NCI-H524 treated with DMSO at 0.1 percent for 48 hours (cell line): ENCODE data around the gene CHD2.
"Not testable (repeated sequence)": the region's sequence is repeated elsewhere in the genome, so short reads cannot be mapped to it uniquely, and the experiment has no call there.

Source experiments
- DNase-seq: peaks from one replicate; lab custom pipeline; 2025; lab: John Stamatoyannopoulos, UW

CHD2 gene

DNA sequence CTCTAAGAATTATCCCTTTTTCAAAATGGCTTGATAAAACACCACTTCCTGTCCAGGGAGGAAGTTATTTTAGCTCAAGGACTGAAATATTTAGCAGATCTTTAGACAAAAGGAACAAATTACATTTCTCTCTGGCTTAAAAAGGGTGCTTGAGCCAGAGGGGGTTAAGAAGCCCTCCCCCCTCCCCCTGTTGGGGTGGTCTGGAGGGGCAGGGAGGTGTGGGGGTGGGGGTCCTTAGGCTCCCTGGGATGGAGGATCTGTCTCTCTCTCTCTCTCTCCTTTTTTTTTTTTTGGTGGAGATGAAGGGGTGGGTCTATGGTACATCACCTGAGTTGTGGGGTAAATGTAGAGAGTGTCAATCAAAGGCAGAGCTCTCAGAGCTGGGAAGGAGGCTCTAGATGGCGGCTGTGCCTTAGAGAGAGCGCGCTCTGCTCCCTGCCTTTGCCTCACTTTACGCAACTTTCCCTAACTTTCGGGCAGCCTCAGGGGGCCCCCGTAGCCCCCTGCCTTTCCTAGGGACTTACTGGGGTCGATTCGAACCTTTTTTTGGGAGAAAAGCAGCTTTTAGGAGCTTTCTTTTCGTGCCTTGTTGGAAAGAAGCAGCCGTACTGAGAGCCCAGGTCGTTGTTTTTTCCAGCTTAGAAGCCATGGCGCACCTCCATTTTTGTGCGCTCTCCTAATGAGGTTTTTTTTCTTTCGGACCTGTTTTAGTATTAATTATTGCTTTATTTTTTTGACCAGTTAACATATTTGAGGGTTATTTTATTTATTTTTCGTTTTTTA lies at the start of gene CHD2:
Gene CHD2 (plus strand): TSS at position 377 of the 783 bp plus-strand sequence. CDS start 914 bp downstream, outside the sequence.
- DNase-seq = peak; percentile 88

DNA sequence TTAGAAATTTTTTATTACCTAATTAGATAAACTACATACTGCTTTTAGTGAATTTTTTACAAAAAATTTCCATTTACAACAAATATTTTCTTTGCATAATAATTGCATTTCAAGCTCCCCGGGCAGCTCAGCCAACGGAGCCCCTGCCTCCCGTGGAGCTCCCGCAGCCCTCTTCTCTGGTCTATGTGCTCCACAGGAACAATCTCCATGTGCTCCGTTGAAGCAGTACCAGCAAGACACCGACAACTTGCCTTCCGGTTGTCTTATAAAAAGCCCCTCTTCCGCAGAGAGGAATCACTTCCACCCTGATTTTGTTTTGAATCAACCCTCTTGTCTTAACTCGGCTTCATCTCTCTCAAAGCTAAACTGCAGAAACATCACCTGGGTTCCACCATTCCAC lies 46.9 kb upstream of the CHD2 start:
- no peak for DNase-seq

DNA sequence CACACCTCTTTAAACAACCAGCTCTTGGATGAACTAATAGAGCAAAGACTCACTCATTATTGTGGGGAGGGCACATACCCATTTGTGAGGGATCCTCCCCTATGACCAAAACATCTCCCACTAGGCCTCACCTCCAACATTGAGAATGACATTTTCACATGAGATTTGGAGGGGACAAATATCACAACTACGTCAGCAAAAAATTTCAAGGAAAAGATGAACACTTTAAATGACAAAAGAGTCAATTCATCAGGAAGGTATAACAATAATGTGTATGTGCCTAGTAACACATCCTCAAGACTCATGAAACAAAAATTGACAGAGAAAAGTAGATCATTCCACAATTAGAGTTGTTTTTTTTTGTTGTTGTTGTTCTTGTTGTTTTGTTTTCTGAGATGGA lies 38.4 kb upstream of the CHD2 start:
- no peak for DNase-seq

GRCh38 chr15:92864127-92864814 lies 35.9 kb upstream of the CHD2 start:
- no peak for DNase-seq

- no peak for DNase-seq
Measured at GRCh38 chr15:92869263-92869940, 30.7 kb upstream of the CHD2 start.

DNA sequence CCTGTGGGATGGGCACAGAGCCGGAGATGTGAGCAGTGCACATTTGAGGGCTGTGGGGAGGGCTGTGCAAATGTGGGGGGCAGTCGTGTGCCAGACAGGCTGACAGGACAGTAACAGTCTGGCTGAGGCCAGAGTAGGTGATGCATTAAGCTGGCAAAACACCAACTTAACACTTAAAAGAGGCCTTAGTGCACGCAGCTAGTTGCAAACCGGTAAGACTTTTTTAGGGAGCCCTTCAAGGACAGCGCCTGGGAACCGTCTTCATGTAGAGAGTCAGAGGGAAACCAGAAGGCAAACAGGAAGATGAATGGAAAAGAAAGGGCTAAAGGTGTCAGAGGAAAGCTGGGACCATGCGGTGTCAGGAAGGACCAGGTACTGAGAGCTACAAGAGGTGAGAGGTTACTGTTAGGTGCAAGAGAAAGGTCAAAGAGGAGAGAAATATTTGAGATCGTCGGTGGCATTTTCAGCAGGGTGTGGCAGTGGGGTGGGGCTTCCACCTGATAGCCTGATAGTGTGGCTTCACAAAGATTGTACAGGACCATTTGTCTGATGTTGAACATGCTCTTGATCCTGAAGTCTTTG lies 30.0 kb upstream of the CHD2 start:
- DNase-seq = no peak

GRCh38 chr15:92872967-92873366 lies 27.2 kb upstream of the CHD2 start:
- not testable (repeated sequence) for DNase-seq

- DNase-seq = no peak
Measured at GRCh38 chr15:92877000-92877399, 23.1 kb upstream of the CHD2 start.

- no peak for DNase-seq
Measured at GRCh38 chr15:92877416-92877815, 22.7 kb upstream of the CHD2 start.

DNA sequence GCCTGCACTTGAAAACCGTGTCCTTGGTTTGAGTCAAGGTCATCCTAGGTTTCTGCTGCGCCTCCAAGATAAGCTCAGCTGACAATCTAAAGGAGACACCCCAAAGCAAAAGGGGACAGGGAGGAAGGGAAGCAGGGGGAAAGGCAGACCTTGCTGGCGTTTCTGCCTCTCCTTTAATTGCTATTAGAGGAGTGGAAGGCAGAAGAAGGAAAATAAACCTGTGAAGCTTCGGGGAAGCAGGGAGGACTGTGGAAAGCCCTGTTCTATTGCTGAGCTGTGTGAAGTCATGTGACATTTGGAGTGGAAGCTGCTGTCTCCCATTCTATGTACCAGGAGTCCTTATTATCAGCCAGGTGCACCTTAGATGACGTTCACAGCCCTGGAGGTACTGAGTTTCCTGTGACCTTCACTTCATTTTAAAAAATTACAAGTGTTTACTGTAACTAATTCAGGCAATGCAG lies 21.5 kb upstream of the CHD2 start:
- DNase-seq = no peak

- no peak for DNase-seq
Measured at GRCh38 chr15:92879949-92880725, 20.0 kb upstream of the CHD2 start.

- no peak for DNase-seq
Measured at GRCh38 chr15:92880796-92881195, 19.3 kb upstream of the CHD2 start.

DNA sequence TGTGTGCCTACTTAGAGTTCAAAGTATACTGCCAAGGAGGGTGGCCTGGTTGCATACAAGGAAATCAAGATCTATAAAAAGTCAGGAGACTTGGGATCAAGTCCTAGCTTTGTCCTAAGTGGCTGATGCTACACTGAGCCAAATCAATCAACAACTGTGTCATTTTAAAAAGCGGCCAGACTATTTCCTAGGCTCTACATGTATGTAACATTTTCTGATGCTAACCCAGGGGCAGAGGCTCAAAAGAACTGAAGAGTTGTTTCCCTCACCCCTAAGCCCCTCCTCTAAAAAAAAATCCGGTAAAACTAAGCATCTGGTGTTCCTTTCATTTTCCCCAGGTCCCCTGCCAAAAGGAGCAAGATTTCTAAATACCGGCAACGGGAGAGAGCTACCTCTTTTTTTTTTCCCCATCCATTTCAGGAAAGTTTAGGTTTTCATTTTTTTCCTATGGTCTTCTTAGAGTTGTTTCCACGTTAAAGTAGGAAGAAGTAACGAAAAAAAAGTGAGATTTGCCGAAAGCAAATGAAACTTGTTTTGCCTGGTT lies 18.8 kb upstream of the CHD2 start:
- peak; percentile 56 for DNase-seq

- peak; percentile 99 for DNase-seq
Measured at GRCh38 chr15:92881802-92882696, 18.1 kb upstream of the CHD2 start.

GRCh38 chr15:92882697-92883162 lies 17.4 kb upstream of the CHD2 start:
- no peak for DNase-seq

DNA sequence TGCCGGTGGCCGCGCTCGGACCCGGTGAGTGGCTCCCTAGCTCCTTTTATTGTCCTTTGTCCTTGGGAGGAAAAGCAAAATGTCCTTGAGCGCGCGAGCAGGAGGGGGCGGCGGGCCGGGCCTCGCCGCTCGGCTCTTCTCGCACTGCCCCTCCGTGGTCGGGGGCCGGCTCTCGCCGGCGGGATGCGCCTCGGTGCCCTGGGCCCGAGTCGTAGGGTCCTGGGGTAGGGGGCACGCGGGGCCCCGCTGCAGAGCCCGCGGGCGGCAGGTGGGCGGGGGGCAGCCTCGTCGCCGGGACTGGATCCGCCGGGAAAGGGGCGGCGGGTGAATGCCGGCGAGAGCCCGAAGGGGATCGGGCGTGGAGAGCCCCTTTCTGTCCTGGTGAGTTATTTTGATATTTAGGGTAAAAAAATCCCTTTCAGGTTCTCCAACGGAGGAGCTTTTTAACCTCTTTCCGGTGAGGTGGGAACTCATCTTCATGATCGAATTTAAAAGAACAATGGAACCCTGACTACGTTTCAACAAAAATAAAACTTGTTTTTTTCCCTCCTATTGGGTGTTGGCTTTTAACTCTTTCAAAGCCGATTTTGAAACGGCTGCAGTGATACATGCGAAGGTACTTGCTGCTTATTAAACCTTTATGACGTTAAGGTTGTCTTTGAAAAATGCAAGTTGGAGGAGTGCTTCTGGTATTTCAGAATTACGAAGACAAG lies 16.8 kb upstream of the CHD2 start:
- no peak for DNase-seq

GRCh38 chr15:92883876-92884435 lies 16.2 kb upstream of the CHD2 start:
- no peak for DNase-seq

DNA sequence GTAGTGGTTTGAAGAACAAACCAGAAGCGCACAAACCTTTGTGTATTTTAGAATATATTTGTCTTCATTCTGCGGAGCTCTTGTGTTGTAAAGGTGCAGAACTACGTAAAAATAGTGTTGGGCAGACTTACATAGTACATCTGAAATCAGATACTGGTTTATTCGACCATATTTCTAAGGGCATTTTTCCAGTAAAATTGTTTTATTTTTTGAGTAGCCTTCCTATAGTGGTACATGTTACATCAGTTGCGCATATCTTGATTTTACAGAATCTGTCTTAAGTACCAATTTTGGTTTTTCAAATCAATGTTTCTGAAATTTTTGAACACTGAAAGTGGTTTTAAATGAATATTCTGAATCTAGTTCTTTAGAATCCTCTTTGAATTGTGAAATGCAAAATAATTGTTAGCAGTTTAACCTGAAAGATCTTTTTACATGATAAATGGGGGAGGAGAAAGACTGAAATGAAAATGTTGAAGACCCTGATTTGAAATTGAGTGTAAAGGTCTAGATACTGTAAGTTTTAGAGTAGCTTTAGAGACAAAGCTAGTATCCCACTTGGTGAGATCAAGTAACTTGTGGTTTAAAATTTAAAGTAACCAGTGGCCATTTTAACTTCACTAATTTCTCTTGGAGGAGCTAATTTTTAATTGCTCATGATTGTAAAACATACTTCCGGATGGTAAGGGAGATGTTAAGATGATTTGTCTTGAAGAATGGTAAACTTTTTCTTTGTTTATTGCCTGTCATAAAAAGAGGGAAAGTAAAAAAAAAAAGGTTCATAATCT lies 15.5 kb upstream of the CHD2 start:
- DNase-seq = no peak
